Smooth muscle cell (in vitro differentiated cells): ENCODE measurements around the gene CLDN7. TPM values are rescaled to one million over a fixed set of nuclear protein-coding genes. Genes with fewer than 3 reads are reported as not detected.
A peak's percentile ranks its signal among the peaks of the same experiment; 100 is the strongest.

Experiments used
- DNase-seq: peaks from one replicate; lab custom pipeline; 2025; ENCODE audit not compliant: unreplicated experiment; lab: John Stamatoyannopoulos, UW
- H2AFZ ChIP-seq: fragments of 200-600 bp; sonication (generic); 2 replicates; pipeline ENCODE4 v1.6.0; 2016; ENCODE audit warnings: antibody characterized with exemption, low read depth, mild to moderate bottlenecking
- H3F3A ChIP-seq: fragments of 200-600 bp; sonication (generic); 2 replicates; pipeline ENCODE4 v1.6.0; 2017; ENCODE audit warnings: antibody characterized with exemption, low read depth
- H3K27ac ChIP-seq: fragments of 200-600 bp; sonication (generic); 2 replicates; pipeline ENCODE4 v1.5.1; 2016; ENCODE audit warnings: low read depth, mild to moderate bottlenecking
- H3K27me3 ChIP-seq: fragments of 200-600 bp; sonication (generic); 2 replicates; pipeline ENCODE4 v1.6.1; 2016; ENCODE audit warnings: low read depth, mild to moderate bottlenecking
- H3K36me3 ChIP-seq: fragments of 200-600 bp; sonication (generic); 2 replicates; pipeline ENCODE4 v1.5.1; 2016; ENCODE audit warnings: low read depth
- H3K4me1 ChIP-seq: fragments of 200-600 bp; sonication (generic); 2 replicates; pipeline ENCODE4 v1.5.1; 2016; ENCODE audit warnings: low read depth
- H3K4me2 ChIP-seq: fragments of 200-600 bp; sonication (generic); 2 replicates; pipeline ENCODE4 v1.6.0; 2016; ENCODE audit warnings: mild to moderate bottlenecking
- H3K4me3 ChIP-seq: fragments of 200-600 bp; sonication (generic); 2 replicates; pipeline ENCODE4 v1.5.1; 2016; ENCODE audit warnings: mild to moderate bottlenecking
- H3K79me2 ChIP-seq: fragments of 200-600 bp; sonication (generic); 2 replicates; pipeline ENCODE4 v1.6.0; 2016; ENCODE audit warnings: low read depth, mild to moderate bottlenecking
- H3K9ac ChIP-seq: fragments of 200-600 bp; sonication (generic); 2 replicates; pipeline ENCODE4 v1.6.0; 2016; ENCODE audit warnings: low read depth
- H3K9me3 ChIP-seq: fragments of 200-600 bp; sonication (generic); replicated peaks from 2 replicates; pipeline ENCODE4 v1.5.1; 2016; ENCODE audit warnings: low read depth
- H4K20me1 ChIP-seq: fragments of 200-600 bp; sonication (generic); 2 replicates; pipeline ENCODE4 v1.6.0; 2016; ENCODE audit warnings: low read depth
- CTCF ChIP-seq: fragments of 200-600 bp; sonication (generic); IDR thresholded peaks from 2 replicates; pipeline ENCODE4 v1.5.1; 2017; ENCODE audit warnings: borderline replicate concordance, mild to moderate bottlenecking, antibody characterized with exemption; ENCODE audit not compliant: insufficient read depth, poor library complexity, severe bottlenecking
- WGBS: methylation state at CpG from one replicate; pipeline ENCODE4 v1.1.7; 2016; ENCODE audit warnings: low lambda C conversion rate; 5-methylcytosine and 5-hydroxymethylcytosine counted together
- polyA plus RNA-seq: library from polyadenylated mRNA; unstranded; fragments of >200 nt; fragmentation: Nextera tagmentation; extraction: Ambion mirVana; gene quantifications from 2 replicates; pipeline ENCODE4 v1.2.1, GENCODE V29; 2016
- total RNA-seq: library from RNA; depleted of rRNA; stranded (reverse); fragments of >200 nt; gene quantifications from 2 replicates; pipeline ENCODE4 v1.2.3, GENCODE V29; 2014

The CLDN7 gene
- total and polyA plus RNA-seq, 2 experiments from 2014 or later: 25.2 to 33.7 TPM

- peak within 1 kb of the TSS; percentile 99 for H3K27ac ChIP-seq
- H3K4me1 ChIP-seq: peaks cover 18% of the 10 kb centered on the region
- H3F3A ChIP-seq: no peaks in the 10 kb centered on the region
- H3K27me3 ChIP-seq: no peaks in the 10 kb centered on the region
- H3K4me2 ChIP-seq: peak within 1 kb of the TSS; percentile 91
- H3K79me2 ChIP-seq: peaks cover 54% of the 10 kb centered on the region
- DNase-seq: peak; percentile 98
- peak within 1 kb of the TSS; percentile 100 for H3K4me3 ChIP-seq
- 0% methylated on average over 17 of the region's 41 CpGs for WGBS
- H2AFZ ChIP-seq: peak within 1 kb of the TSS; percentile 73
- TF ChIP-seq CTCF: no peak
- peaks cover 8% of the 10 kb centered on the region for H4K20me1 ChIP-seq
- H3K36me3 ChIP-seq: no peaks in the 10 kb centered on the region
- no peaks in the 10 kb centered on the region for H3K9me3 ChIP-seq
- peak within 1 kb of the TSS; percentile 97 for H3K9ac ChIP-seq
These were observed 10.6 kb downstream of the CLDN7 start, which contains the start of gene CTDNEP1 for GRCh38 chr17:7251661-7252175. CTDNEP1 (minus strand) TSS chr17:7251734; CDS start chr17:7251296, 438 bp downstream.

GRCh38 chr17:7250695-7251627 lies 11.3 kb downstream of the CLDN7 start:
- 3% methylated on average over 23 of the region's 55 CpGs for WGBS
- H3K4me1 ChIP-seq: peaks cover 18% of the 10 kb centered on the region

GRCh38 chr17:7249830-7250229 lies 12.4 kb downstream of the CLDN7 start:
- no peak for DNase-seq
- H3K4me3 ChIP-seq: peak overlapping the region; percentile 100
- H3K9ac ChIP-seq: peak overlapping the region; percentile 97
- H3K9me3 ChIP-seq: no peaks in the 10 kb centered on the region
- no peaks in the 10 kb centered on the region for H3K36me3 ChIP-seq
- peaks cover 8% of the 10 kb centered on the region for H4K20me1 ChIP-seq
- no peak for TF ChIP-seq CTCF
- no peaks in the 10 kb centered on the region for H3F3A ChIP-seq
- peaks cover 18% of the 10 kb centered on the region for H3K4me1 ChIP-seq
- H3K4me2 ChIP-seq: peak overlapping the region; percentile 91
- H3K27ac ChIP-seq: no peak overlapping the region
- WGBS: 95% methylated on average over 7 of the region's 7 CpGs
- no peaks in the 10 kb centered on the region for H3K27me3 ChIP-seq
- H3K79me2 ChIP-seq: peaks cover 62% of the 10 kb centered on the region
- no peak overlapping the region for H2AFZ ChIP-seq

More at GRCh38 chr17:7250695-7251627, 11.3 kb downstream of the CLDN7 start:
- peak overlapping the region; percentile 97 for H3K9ac ChIP-seq
- H3K4me3 ChIP-seq: peak overlapping the region; percentile 100
- peaks cover 8% of the 10 kb centered on the region for H4K20me1 ChIP-seq
- no peaks in the 10 kb centered on the region for H3K9me3 ChIP-seq
- peak overlapping the region; percentile 91 for H3K4me2 ChIP-seq
- H3K27me3 ChIP-seq: no peaks in the 10 kb centered on the region
- peak overlapping the region; percentile 99 for H3K27ac ChIP-seq
- H3K79me2 ChIP-seq: peaks cover 60% of the 10 kb centered on the region
- H3K36me3 ChIP-seq: no peaks in the 10 kb centered on the region
- no peak for TF ChIP-seq CTCF
- DNase-seq: no peak
- peak overlapping the region; percentile 71 for H2AFZ ChIP-seq
- no peaks in the 10 kb centered on the region for H3F3A ChIP-seq
